ENCODE measurements around the gene FBN3. TPM values are rescaled to one million over a fixed set of nuclear protein-coding genes. Genes with fewer than 3 reads are reported as not detected.

Gene FBN3
- total RNA-seq, 4 donors from 2014 or later, result 0.04 to 2.1 TPM; not detected in 2

GRCh38 chr19:8023371-8023770 is 126.0 kb downstream of the FBN3 start:
- WGBS, 2 donors, result 71 to 81% methylated on average over 5 of the region's 5 CpGs
- no peak for DNase-seq (ENCODE audit: low spot score in 2 of 2)
- intact Hi-C loops (cut with DNase I; ENCODE audit: low total_unique reads), result no loop called here
- H3K4me3 ChIP-seq (ENCODE audit: low read depth, poor library complexity, severe bottlenecking), result no peak overlapping the region
- TF ChIP-seq POLR2A (IDR thresholded peaks at IDR 0.05) (no peak), CTCF (IDR thresholded peaks at IDR 0.05) (no peak)

- intact Hi-C loops (cut with DNase I; ENCODE audit: low total_unique reads), result no loop called here
- TF ChIP-seq CTCF (IDR thresholded peaks at IDR 0.05) (no peak), POLR2A (IDR thresholded peaks at IDR 0.05) (no peak)
- DNase-seq (ENCODE audit: low spot score in 2 of 2), result no peak
- H3K4me3 ChIP-seq (ENCODE audit: low read depth, poor library complexity, severe bottlenecking), result no peak overlapping the region
- 88 to 90% methylated on average over 13 of the region's 13 CpGs for WGBS, 2 donors
Observed at GRCh38 chr19:8022275-8022674, 127.1 kb downstream of the FBN3 start.

- WGBS, 2 donors, result 91 to 94% methylated on average over 8 of the region's 8 CpGs
- no peak for TF ChIP-seq POLR2A (IDR thresholded peaks at IDR 0.05)
- intact Hi-C loops (cut with DNase I; ENCODE audit: low total_unique reads), result no loop called here
- no peak for DNase-seq (ENCODE audit: low spot score in 2 of 2)
- no peak overlapping the region for H3K4me3 ChIP-seq (ENCODE audit: low read depth, poor library complexity, severe bottlenecking)
Observed at GRCh38 chr19:8021374-8021773, 128.0 kb downstream of the FBN3 start.

- DNase-seq (ENCODE audit: low spot score in 2 of 2), result no peak
- WGBS, 2 donors, result 73 to 79% methylated on average over 9 of the region's 9 CpGs
- intact Hi-C loops (cut with DNase I; ENCODE audit: low total_unique reads), result no loop called here
- H3K4me3 ChIP-seq (ENCODE audit: low read depth, poor library complexity, severe bottlenecking), result no peak overlapping the region
- no peak for TF ChIP-seq POLR2A (IDR thresholded peaks at IDR 0.05)
- TF ChIP-seq CTCF (IDR thresholded peaks at IDR 0.05), result no peak
Observed at GRCh38 chr19:8020681-8021080, 128.7 kb downstream of the FBN3 start.

- TF ChIP-seq POLR2A (IDR thresholded peaks at IDR 0.05) (no peak), CTCF (IDR thresholded peaks at IDR 0.05) (no peak)
- WGBS, 2 donors, result 79 to 83% methylated on average over 14 of the region's 14 CpGs
- H3K4me3 ChIP-seq (ENCODE audit: low read depth, poor library complexity, severe bottlenecking), result no peak overlapping the region
- no peak for DNase-seq (ENCODE audit: low spot score in 2 of 2)
- intact Hi-C loops (cut with DNase I; ENCODE audit: low total_unique reads), result no loop called here
Observed at GRCh38 chr19:8017808-8018207, 131.6 kb downstream of the FBN3 start.

Other genes with a start within 250 kb of the FBN3 start
- gene MAP2K7, start 245.7 kb downstream of the FBN3 start, total RNA-seq, result 10 to 100 TPM; 23.1 to 47.8 (median 30.9) TPM
- 1 to 10 TPM in 3 of 4 donors, not detected in 1; 1.5 to 3.7 (median 2.1) TPM for gene TGFBR3L, start 234.8 kb downstream of the FBN3 start, total RNA-seq
- 10 to 100 TPM; 15.7 to 26.4 (median 24.6) TPM for gene SNAPC2, start 229.3 kb downstream of the FBN3 start, total RNA-seq
- 1 to 10 TPM; 4.0 to 4.8 (median 4.0) TPM for gene CTXN1, start 223.5 kb downstream of the FBN3 start, total RNA-seq
- gene TIMM44, start 205.9 kb downstream of the FBN3 start, total RNA-seq, result 100 to 1,000 TPM in 1 of 4 donors, 10 to 100 TPM in 3; 36.8 to 119 (median 51.7) TPM
- 10 to 100 TPM; 24.8 to 49.2 (median 30.9) TPM for gene ELAVL1, start 144.0 kb downstream of the FBN3 start, total RNA-seq
- under 1 TPM in 1 of 4 donors, not detected in 3; 0.81 TPM for gene CCL25, start 96.8 kb downstream of the FBN3 start, total RNA-seq
- gene CERS4, start 59.8 kb upstream of the FBN3 start, total RNA-seq, result 100 to 1,000 TPM; 104 to 106 (median 105) TPM
- gene CD320, start 158.8 kb upstream of the FBN3 start, total RNA-seq, result 10 to 100 TPM in 3 of 4 donors, 1 to 10 TPM in 1; 9.0 to 23.6 (median 16.8) TPM
- gene NDUFA7, start 171.8 kb upstream of the FBN3 start, total RNA-seq, result 10 to 100 TPM; 24.5 to 39.5 (median 32.3) TPM
- 100 to 1,000 TPM; 427 to 879 (median 727) TPM for gene RPS28, start 171.9 kb upstream of the FBN3 start, total RNA-seq
- gene KANK3, start 193.7 kb upstream of the FBN3 start, total RNA-seq, result 10 to 100 TPM in 2 of 4 donors, 1 to 10 TPM in 2; 7.6 to 16.7 (median 11.4) TPM
- 10 to 100 TPM; 11.8 to 51.8 (median 34.7) TPM for gene ANGPTL4, start 214.6 kb upstream of the FBN3 start, total RNA-seq
- gene RAB11B, start 240.8 kb upstream of the FBN3 start, total RNA-seq, result 100 to 1,000 TPM in 1 of 4 donors, 10 to 100 TPM in 3; 40.6 to 125 (median 56.8) TPM

All from lower leg skin (tissue), 4 donors.